Fibroblast of lung (primary cell): Measurements from ENCODE around the gene ZSWIM6. TPM values are rescaled to one million over a fixed set of nuclear protein-coding genes. Genes with fewer than 3 reads are reported as not detected.

Source experiments
- DNase-seq, 2 donors: peaks; one replicate each; pipeline versions ENCODE4 v3.0.0 to v3.0.0-alpha.2; 2010; ENCODE audit warnings: low read depth in 2 of 2
- H2AFZ ChIP-seq: 2 replicates; pipeline ENCODE4 v1.5.1; 2012; ENCODE audit warnings: low read length, control low read depth, inconsistent platforms
- H3K27ac ChIP-seq: 2 replicates; pipeline ENCODE4 v1.5.1; 2011; ENCODE audit warnings: low read length, control low read depth; ENCODE audit not compliant: insufficient read depth
- H3K27me3 ChIP-seq: 2 replicates; pipeline ENCODE4 v1.5.1; 2011; ENCODE audit warnings: mild to moderate bottlenecking, low read length; ENCODE audit not compliant: control insufficient read depth, insufficient read depth
- H3K36me3 ChIP-seq: 2 replicates; pipeline ENCODE4 v1.5.1; 2011; ENCODE audit warnings: low read length; ENCODE audit not compliant: control insufficient read depth, insufficient read depth
- H3K4me1 ChIP-seq: 2 replicates; pipeline ENCODE4 v1.5.1; 2011; ENCODE audit warnings: low read length; ENCODE audit not compliant: control insufficient read depth, insufficient read depth; ENCODE audit errors: extremely low read depth
- H3K4me2 ChIP-seq: 2 replicates; pipeline ENCODE4 v1.5.1; 2011; ENCODE audit warnings: low read length, control low read depth; ENCODE audit not compliant: insufficient read depth; ENCODE audit errors: extremely low read depth
- H3K4me3 ChIP-seq, 4 experiments: fragments of 200-600 bp in 1 of 4; sonication (generic) in 1 of 4; replicated peaks in 1 of 4; 2 replicates each; pipeline ENCODE4 v1.5.1; 2011 to 2016; ENCODE audit warnings: low read length in 4 of 4, low read depth in 3 of 4, mild to moderate bottlenecking in 3 of 4, control low read depth in 2 of 4, inconsistent platforms in 1 of 4, mixed read lengths in 1 of 4; ENCODE audit not compliant: insufficient read depth in 1 of 4; ENCODE audit errors: control extremely low read depth in 1 of 4
- H3K79me2 ChIP-seq: 2 replicates; pipeline ENCODE4 v1.5.1; 2012; ENCODE audit warnings: mild to moderate bottlenecking, low read length, inconsistent platforms; ENCODE audit not compliant: control insufficient read depth, insufficient read depth
- H3K9ac ChIP-seq: 2 replicates; pipeline ENCODE4 v1.5.1; 2011; ENCODE audit warnings: mild to moderate bottlenecking, low read length, control low read depth; ENCODE audit not compliant: insufficient read depth
- H3K9me3 ChIP-seq: 2 replicates; pipeline ENCODE4 v1.5.1; 2012; ENCODE audit warnings: low read depth, low read length; ENCODE audit not compliant: control insufficient read depth, insufficient read depth
- H4K20me1 ChIP-seq: 2 replicates; pipeline ENCODE4 v1.5.1; 2011; ENCODE audit warnings: low read length; ENCODE audit not compliant: control insufficient read depth, insufficient read depth; ENCODE audit errors: extremely low read depth
- EZH2 ChIP-seq: IDR thresholded peaks from 2 replicates; pipeline ENCODE4 v1.5.1; 2012; ENCODE audit warnings: low read length, control low read depth, mild to moderate bottlenecking; ENCODE audit errors: missing control alignments
- polyA plus RNA-seq, 2 donors: library from polyadenylated mRNA; depleted of rRNA in 1 of 2; stranded (reverse) in 1 of 2; unstranded in 1 of 2; fragments of >200 nt; gene quantifications; 2 replicates each; pipeline ENCODE4 v1.2.1, GENCODE V29; 2011 to 2012; ENCODE audit warnings: missing spikeins in 1 of 2
- total RNA-seq: library from RNA; depleted of rRNA; stranded (reverse); fragments of >200 nt; gene quantifications from 2 replicates; pipeline ENCODE4 v1.2.1, GENCODE V29; 2014
- TF ChIP-seq, protein P1 (sequence below), 2 donors: IDR thresholded peaks in 1 of 2; conservative IDR thresholded peaks in 1 of 2; 1 replicate in 1 of 2; 2 replicates in 1 of 2; pipeline ENCODE4 v1.5.1; 2011 to 2012; ENCODE audit warnings: low read length in 2 of 2, control low read depth in 1 of 2, inconsistent platforms in 1 of 2, low read depth in 1 of 2, mild to moderate bottlenecking in 1 of 2

Gene ZSWIM6
- total and polyA plus RNA-seq, 2 donors (not counting 1 experiment from before 2014, with no cell fraction given), result 23.5 to 26.6 TPM

DNA sequence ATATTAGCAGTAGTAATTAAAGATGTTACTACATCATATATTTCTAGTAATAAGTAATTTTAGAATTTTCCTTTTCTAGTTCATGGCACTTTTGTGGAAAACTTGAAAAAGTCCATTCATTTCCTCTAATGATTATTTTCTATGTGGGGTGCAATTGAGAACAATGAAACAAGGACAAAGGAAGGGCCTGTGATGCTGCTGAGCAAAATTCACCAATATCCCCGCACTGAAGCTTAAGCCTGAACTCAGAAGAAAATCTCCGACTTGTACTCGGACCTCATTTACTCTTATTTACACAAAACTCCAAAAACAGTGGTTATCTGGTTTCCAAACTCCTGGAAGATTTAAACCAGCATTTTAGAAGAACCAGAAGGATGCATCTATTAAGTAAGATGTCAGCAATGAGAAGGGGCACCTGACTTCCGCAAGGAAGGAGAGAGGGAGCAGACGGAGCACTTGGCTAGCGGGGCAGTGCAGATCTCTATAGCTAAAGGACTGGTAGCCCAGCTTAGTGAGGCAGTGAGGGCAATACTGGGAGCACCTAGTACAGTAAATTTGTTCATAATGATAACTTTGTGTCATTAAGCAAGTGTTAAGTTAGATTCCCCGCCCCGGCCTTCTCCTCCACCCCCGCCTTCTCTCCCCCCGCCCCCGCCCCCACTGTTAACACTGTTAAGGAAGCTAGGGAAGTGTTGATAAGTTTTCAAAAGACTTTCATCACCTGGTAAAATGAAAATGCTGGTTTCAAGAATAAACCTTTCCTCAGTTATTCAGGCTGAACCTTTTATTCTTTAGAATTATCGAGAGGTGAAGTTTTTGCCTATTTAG lies 123.3 kb downstream of the ZSWIM6 start:
- no peak for TF ChIP-seq EZH2
- TF ChIP-seq, protein P1, sequence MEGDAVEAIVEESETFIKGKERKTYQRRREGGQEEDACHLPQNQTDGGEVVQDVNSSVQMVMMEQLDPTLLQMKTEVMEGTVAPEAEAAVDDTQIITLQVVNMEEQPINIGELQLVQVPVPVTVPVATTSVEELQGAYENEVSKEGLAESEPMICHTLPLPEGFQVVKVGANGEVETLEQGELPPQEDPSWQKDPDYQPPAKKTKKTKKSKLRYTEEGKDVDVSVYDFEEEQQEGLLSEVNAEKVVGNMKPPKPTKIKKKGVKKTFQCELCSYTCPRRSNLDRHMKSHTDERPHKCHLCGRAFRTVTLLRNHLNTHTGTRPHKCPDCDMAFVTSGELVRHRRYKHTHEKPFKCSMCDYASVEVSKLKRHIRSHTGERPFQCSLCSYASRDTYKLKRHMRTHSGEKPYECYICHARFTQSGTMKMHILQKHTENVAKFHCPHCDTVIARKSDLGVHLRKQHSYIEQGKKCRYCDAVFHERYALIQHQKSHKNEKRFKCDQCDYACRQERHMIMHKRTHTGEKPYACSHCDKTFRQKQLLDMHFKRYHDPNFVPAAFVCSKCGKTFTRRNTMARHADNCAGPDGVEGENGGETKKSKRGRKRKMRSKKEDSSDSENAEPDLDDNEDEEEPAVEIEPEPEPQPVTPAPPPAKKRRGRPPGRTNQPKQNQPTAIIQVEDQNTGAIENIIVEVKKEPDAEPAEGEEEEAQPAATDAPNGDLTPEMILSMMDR (conservative IDR thresholded peaks at IDR 0.05 in 1 of 2, IDR thresholded peaks at IDR 0.05 in 1 of 2; ENCODE audit: low read depth in 1 of 2, low read length in 2 of 2), result no peak
- no peak overlapping the region for H3K9ac ChIP-seq
- H3K27me3 ChIP-seq, result no peaks in the 10 kb centered on the region
- H2AFZ ChIP-seq, result no peak overlapping the region
- H3K36me3 ChIP-seq, result no peaks in the 10 kb centered on the region
- no peak overlapping the region for H3K4me2 ChIP-seq
- H3K79me2 ChIP-seq, result peaks cover 71% of the 10 kb centered on the region
- no peaks in the 10 kb centered on the region for H4K20me1 ChIP-seq
- H3K4me1 ChIP-seq, result peaks cover 3% of the 10 kb centered on the region
- H3K9me3 ChIP-seq, result no peaks in the 10 kb centered on the region
- DNase-seq, result no peak
- no peak overlapping the region for H3K27ac ChIP-seq
- H3K4me3 ChIP-seq, result no peak overlapping the region

DNA sequence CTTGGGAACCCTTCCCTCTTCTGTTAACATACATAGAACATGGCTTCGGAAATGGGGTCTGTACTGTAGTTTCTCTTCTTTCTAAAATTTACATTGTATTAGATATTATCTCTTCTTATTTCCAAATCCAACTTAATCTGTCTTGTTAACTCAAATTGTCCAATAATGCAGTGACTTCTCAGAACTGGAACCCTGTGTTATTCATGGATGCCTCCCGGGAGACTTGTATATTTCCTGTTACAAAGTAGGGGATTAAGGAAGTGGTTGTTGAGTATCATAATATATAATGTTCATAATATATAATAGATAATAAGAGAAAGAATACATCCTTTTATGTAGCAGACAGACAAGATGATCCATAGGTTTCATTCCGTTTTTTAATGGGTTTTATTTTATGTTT lies 128.4 kb downstream of the ZSWIM6 start:
- H3K4me3 ChIP-seq, result no peak overlapping the region
- H3K4me2 ChIP-seq, result no peak overlapping the region
- H3K9me3 ChIP-seq, result no peaks in the 10 kb centered on the region
- no peaks in the 10 kb centered on the region for H3K27me3 ChIP-seq
- H3K27ac ChIP-seq, result no peak overlapping the region
- TF ChIP-seq, protein P1 (conservative IDR thresholded peaks at IDR 0.05 in 1 of 2, IDR thresholded peaks at IDR 0.05 in 1 of 2; ENCODE audit: low read depth in 1 of 2, low read length in 2 of 2), result no peak
- no peak for TF ChIP-seq EZH2
- H3K36me3 ChIP-seq, result no peaks in the 10 kb centered on the region
- peaks cover 5% of the 10 kb centered on the region for H3K4me1 ChIP-seq
- peaks cover 76% of the 10 kb centered on the region for H3K79me2 ChIP-seq
- no peak overlapping the region for H2AFZ ChIP-seq
- peaks cover 7% of the 10 kb centered on the region for H4K20me1 ChIP-seq
- DNase-seq, result no peak
- no peak overlapping the region for H3K9ac ChIP-seq

DNA sequence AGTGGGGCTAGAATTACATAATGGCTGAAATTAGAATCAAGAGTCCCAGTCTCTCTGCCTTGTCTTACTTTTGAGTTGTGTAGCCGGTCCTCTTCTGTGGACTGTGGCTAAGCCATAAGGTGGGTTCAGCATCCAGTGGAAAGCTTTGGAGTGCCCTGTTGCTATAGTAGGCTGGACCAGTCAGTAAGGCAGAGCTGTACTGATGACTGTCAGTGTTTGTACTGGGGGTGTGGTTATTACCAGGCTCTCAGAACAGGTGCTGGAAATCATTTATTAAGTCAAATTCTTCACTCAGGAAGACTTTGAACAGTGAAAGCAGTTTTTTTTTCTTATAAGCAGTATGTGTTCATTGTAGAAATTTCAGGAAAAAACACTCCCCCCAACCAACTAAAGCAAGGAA lies 129.4 kb downstream of the ZSWIM6 start:
- Histone ChIP-seq H3K4me3 (no peak overlapping the region), H3K4me1 (peaks cover 5% of the 10 kb centered on the region), H3K79me2 (peaks cover 79% of the 10 kb centered on the region), H3K27ac (no peak overlapping the region), H3K9me3 (no peaks in the 10 kb centered on the region), H3K4me2 (no peak overlapping the region), H2AFZ (no peak overlapping the region), H3K27me3 (no peaks in the 10 kb centered on the region), H3K9ac (no peak overlapping the region), H3K36me3 (no peaks in the 10 kb centered on the region), H4K20me1 (peaks cover 10% of the 10 kb centered on the region)
- DNase-seq, result no peak
- TF ChIP-seq, protein P1 (conservative IDR thresholded peaks at IDR 0.05 in 1 of 2, IDR thresholded peaks at IDR 0.05 in 1 of 2; ENCODE audit: low read depth in 1 of 2, low read length in 2 of 2), result no peak
- no peak for TF ChIP-seq EZH2
